ENCODE measurements around the gene RNF14.

Gene RNF14

DNA sequence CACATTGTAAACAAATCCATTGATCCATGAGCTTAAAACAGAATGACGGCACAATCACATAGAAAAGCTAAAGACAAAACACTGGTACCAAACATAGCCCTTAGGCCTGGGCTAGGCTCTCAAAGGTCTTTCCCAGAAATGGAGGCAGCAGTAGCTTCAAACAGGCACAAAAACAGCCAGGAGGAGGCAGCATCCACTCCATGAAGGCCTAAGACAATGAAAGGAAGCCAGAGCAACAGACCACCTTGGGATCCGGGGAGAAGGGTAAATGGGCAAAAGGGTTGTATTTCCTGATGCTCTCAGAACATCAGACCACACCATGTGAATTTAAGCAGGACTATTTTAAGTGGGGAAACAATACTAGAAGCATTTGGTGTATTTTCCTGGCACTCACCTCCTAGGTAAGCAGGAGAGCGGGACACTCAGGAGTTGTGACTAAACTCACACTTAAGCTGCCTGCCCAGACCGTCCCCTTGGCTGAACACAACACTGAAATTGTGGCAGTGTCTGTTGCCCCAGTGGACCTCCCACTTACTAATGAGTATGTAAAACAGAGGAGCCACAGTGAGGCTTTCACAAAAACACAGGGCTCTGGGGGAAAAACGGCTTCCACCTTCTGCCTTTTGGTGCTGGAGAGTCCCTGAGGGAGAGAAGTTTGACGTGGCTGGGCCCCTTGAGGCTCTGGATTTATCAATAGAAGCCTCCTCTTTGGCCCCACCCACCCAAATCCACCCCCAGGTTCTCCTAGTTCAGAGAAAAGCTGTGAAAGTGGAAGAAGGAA lies 32.0 kb downstream of the RNF14 start:
- no peaks in the 10 kb centered on the region for H3K4me1 ChIP-seq (ENCODE audit: control insufficient read depth, insufficient read depth, low read length)
- no peaks in the 10 kb centered on the region for H3K9me3 ChIP-seq (ENCODE audit: control insufficient read depth, insufficient read depth, low read depth, low read length)
- ChIA-PET CTCF (interaction anchor here (0.5 to 6.1 kb wide), 9 partner anchors 13 to 541 kb away, joined by 3 to 43 read pairs (median 4); partner anchors contain the start of gene GNPDA1), POLR2A (no interaction called here)
- no peak overlapping the region for H3K27ac ChIP-seq (ENCODE audit: extremely low read depth, low read depth, low read length)
- peaks cover 0 to 74% of the 10 kb centered on the region in 2 experiments for H3K36me3 ChIP-seq (ENCODE audit: control insufficient read depth in 2 of 2, insufficient read depth in 1 of 2, low read length in 2 of 2)
- TF ChIP-seq, protein P1, sequence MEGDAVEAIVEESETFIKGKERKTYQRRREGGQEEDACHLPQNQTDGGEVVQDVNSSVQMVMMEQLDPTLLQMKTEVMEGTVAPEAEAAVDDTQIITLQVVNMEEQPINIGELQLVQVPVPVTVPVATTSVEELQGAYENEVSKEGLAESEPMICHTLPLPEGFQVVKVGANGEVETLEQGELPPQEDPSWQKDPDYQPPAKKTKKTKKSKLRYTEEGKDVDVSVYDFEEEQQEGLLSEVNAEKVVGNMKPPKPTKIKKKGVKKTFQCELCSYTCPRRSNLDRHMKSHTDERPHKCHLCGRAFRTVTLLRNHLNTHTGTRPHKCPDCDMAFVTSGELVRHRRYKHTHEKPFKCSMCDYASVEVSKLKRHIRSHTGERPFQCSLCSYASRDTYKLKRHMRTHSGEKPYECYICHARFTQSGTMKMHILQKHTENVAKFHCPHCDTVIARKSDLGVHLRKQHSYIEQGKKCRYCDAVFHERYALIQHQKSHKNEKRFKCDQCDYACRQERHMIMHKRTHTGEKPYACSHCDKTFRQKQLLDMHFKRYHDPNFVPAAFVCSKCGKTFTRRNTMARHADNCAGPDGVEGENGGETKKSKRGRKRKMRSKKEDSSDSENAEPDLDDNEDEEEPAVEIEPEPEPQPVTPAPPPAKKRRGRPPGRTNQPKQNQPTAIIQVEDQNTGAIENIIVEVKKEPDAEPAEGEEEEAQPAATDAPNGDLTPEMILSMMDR (tag by site-specific recombination; IDR thresholded peaks at IDR 0.05): 0 out of 2 replicates have a peak, but pooled peaks have one; percentile 20
- TF ChIP-seq, protein P2, sequence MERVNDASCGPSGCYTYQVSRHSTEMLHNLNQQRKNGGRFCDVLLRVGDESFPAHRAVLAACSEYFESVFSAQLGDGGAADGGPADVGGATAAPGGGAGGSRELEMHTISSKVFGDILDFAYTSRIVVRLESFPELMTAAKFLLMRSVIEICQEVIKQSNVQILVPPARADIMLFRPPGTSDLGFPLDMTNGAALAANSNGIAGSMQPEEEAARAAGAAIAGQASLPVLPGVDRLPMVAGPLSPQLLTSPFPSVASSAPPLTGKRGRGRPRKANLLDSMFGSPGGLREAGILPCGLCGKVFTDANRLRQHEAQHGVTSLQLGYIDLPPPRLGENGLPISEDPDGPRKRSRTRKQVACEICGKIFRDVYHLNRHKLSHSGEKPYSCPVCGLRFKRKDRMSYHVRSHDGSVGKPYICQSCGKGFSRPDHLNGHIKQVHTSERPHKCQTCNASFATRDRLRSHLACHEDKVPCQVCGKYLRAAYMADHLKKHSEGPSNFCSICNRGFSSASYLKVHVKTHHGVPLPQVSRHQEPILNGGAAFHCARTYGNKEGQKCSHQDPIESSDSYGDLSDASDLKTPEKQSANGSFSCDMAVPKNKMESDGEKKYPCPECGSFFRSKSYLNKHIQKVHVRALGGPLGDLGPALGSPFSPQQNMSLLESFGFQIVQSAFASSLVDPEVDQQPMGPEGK (tag by site-specific recombination; IDR thresholded peaks at IDR 0.05): no peak
- TF ChIP-seq ZNF654 (tag by site-specific recombination; IDR thresholded peaks at IDR 0.05; ENCODE audit: low read depth): peak; percentile 24
- H3K4me3 ChIP-seq (ENCODE audit: low read depth, low read length): no peak overlapping the region

DNA sequence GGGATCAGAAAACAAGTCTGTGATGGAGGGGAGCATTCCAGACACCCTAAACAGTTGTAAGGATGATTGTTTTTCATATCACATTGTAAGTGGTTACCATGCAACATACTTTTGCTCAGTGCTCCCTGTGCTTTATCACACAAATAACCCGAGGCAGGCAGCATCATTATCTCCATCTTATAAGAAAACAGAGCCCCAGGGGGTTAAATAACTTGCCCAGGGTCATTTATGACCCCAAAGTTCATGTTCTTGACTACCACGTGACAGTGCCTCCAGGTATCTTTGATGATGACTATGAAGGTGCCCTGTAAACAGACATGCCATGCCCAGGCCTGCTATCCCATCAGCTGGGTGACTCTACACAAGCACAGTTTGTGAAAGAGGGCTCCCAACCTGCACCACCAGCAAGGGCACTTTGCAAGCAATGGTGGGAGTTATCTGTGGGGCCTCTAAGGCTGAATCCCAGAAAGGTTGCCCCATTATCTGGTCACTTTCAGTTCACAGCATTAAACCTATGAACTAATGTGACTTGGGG lies 34.4 kb downstream of the RNF14 start:
- no peak overlapping the region for H3K4me3 ChIP-seq (ENCODE audit: low read depth, low read length)
- no peak overlapping the region for H3K27ac ChIP-seq (ENCODE audit: extremely low read depth, low read depth, low read length)
- ChIA-PET POLR2A (no interaction called here), CTCF (interaction anchor here (6.1 kb wide), 1 partner anchor 11 kb away, joined by 43 read pairs; the partner anchor contains the start of gene GNPDA1)
- H3K9me3 ChIP-seq (ENCODE audit: control insufficient read depth, insufficient read depth, low read depth, low read length): no peaks in the 10 kb centered on the region
- peaks cover 0 to 76% of the 10 kb centered on the region in 2 experiments; a peak in 2 of 3 replicates for H3K36me3 ChIP-seq (ENCODE audit: control insufficient read depth in 2 of 2, insufficient read depth in 1 of 2, low read length in 2 of 2)
- TF ChIP-seq ZNF837 (tag by site-specific recombination; IDR thresholded peaks at IDR 0.05) (no peak), ZNF658 (tag by site-specific recombination; IDR thresholded peaks at IDR 0.05) (no peak), ZBTB8A (tag by site-specific recombination; IDR thresholded peaks at IDR 0.05) (no peak), ZFP3 (tag by site-specific recombination; IDR thresholded peaks at IDR 0.05; ENCODE audit: low read depth) (no peak), ZBTB17 (tag by site-specific recombination; IDR thresholded peaks at IDR 0.05) (no peak), ZNF16 (tag by site-specific recombination; IDR thresholded peaks at IDR 0.05; ENCODE audit: low read depth) (no peak), ZNF626 (tag by site-specific recombination; IDR thresholded peaks at IDR 0.05) (no peak), ZNF221 (tag by site-specific recombination; IDR thresholded peaks at IDR 0.05; ENCODE audit: borderline replicate concordance) (no peak)
- TF ChIP-seq, protein P3, sequence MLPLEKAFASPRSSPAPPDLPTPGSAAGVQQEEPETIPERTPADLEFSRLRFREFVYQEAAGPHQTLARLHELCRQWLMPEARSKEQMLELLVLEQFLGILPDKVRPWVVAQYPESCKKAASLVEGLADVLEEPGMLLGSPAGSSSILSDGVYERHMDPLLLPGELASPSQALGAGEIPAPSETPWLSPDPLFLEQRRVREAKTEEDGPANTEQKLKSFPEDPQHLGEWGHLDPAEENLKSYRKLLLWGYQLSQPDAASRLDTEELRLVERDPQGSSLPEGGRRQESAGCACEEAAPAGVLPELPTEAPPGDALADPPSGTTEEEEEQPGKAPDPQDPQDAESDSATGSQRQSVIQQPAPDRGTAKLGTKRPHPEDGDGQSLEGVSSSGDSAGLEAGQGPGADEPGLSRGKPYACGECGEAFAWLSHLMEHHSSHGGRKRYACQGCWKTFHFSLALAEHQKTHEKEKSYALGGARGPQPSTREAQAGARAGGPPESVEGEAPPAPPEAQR (tag by site-specific recombination; IDR thresholded peaks at IDR 0.05): no peak
- no peaks in the 10 kb centered on the region for H3K4me1 ChIP-seq (ENCODE audit: control insufficient read depth, insufficient read depth, low read length)

DNA sequence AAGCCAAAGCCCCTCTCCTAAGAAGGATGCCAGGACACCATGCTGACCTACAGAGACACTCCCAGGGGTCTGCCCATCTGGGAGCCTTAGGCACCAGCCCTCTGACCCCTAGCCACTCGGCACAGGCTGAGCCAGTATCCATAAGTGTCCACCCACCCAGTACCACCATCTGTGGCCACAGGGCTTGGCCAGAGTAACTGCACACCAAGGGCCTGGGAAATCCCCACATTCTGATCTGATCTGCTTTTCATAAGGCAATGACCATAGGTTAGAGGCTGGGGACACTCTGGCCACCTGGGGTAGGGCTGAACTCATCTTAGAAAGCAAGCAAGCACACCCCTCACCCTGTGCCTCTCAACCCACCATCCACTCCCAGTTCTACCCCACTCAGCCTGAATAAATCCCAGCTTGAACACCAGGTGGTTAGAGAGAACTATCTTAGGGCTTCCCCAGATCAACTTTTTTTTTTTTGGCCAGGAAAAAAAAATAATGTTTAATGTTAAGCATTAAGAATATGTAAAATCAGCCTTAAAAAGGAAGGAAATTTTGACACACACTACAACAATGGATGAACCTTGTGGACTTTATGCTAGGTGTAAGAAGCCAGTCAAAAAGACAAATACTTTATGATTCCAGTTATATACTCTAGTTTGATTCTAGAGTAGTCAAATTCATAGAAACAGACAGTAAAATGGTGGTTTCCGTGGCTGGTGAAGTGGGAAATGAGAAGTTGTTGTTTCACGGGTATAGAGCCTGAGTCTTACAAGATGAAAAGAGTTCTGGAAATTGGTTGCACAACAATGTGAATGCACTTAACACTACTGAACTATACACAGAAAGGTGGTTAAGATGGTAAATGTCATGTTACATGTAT lies 37.7 kb downstream of the RNF14 start:
- Histone ChIP-seq H3K4me3 (ENCODE audit: low read depth, low read length) (no peak overlapping the region), H3K4me1 (ENCODE audit: control insufficient read depth, insufficient read depth, low read length) (no peaks in the 10 kb centered on the region), H3K36me3 (ENCODE audit: control insufficient read depth in 2 of 2, insufficient read depth in 1 of 2, low read length in 2 of 2) (peaks cover 0 to 76% of the 10 kb centered on the region in 2 experiments; a peak in 2 of 3 replicates), H3K9me3 (ENCODE audit: control insufficient read depth, insufficient read depth, low read depth, low read length) (no peaks in the 10 kb centered on the region), H3K27ac (ENCODE audit: extremely low read depth, low read depth, low read length) (no peak overlapping the region)
- ChIA-PET CTCF (interaction anchor here (0.6 to 1.2 kb wide), 4 partner anchors 8 to 707 kb away, joined by 3 to 5 read pairs (median 4); no protein-coding TSS in a partner anchor), POLR2A (no interaction called here)
- TF ChIP-seq, protein P4, sequence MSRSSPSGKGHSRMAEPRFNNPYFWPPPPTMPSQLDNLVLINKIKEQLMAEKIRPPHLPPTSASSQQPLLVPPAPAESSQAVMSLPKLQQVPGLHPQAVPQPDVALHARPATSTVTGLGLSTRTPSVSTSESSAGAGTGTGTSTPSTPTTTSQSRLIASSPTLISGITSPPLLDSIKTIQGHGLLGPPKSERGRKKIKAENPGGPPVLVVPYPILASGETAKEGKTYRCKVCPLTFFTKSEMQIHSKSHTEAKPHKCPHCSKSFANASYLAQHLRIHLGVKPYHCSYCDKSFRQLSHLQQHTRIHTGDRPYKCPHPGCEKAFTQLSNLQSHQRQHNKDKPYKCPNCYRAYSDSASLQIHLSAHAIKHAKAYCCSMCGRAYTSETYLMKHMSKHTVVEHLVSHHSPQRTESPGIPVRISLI (tag by site-specific recombination; IDR thresholded peaks at IDR 0.05): no peak
- TF ChIP-seq ZNF23 (tag by site-specific recombination; IDR thresholded peaks at IDR 0.05; ENCODE audit: borderline replicate concordance) (no peak), ZNF24 (tag by site-specific recombination; IDR thresholded peaks at IDR 0.05) (no peak), MEIS1 (CRISPR knock-in tag; IDR thresholded peaks at IDR 0.05; ENCODE audit: borderline replicate concordance) (no peak), ZNF169 (tag by site-specific recombination; IDR thresholded peaks at IDR 0.05) (no peak)
- TF ChIP-seq, protein P5, sequence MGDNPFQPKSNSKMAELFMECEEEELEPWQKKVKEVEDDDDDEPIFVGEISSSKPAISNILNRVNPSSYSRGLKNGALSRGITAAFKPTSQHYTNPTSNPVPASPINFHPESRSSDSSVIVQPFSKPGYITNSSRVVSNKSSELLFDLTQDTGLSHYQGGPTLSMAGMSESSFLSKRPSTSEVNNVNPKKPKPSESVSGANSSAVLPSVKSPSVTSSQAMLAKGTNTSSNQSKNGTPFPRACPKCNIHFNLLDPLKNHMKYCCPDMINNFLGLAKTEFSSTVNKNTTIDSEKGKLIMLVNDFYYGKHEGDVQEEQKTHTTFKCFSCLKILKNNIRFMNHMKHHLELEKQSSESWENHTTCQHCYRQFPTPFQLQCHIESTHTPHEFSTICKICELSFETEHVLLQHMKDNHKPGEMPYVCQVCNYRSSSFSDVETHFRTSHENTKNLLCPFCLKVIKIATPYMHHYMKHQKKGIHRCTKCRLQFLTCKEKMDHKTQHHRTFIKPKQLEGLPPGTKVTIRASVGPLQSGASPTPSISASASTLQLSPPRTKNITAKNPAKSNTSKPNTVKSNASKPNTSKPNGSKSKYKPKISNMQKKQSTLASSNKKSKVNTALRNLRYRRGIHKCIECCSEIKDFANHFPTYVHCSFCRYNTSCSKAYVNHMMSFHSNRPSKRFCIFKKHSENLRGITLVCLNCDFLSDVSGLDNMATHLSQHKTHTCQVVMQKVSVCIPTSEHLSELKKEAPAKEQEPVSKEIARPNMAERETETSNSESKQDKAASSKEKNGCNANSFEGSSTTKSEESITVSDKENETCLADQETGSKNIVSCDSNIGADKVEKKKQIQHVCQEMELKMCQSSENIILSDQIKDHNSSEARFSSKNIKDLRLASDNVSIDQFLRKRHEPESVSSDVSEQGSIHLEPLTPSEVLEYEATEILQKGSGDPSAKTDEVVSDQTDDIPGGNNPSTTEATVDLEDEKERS (tag by site-specific recombination; IDR thresholded peaks at IDR 0.05): no peak

All from HEK293 (cell line).